Hematopoietic multipotent progenitor cell treated with erythropoietin and hydrocortisone succinate and interleukin-3 and kit ligand, for 6 days (in vitro differentiated cells): ENCODE data around the gene AUH.

ENCODE experiments used
- DNase-seq: peaks from one replicate; pipeline ENCODE4 v3.0.0-alpha.2; 2015

The AUH gene

GRCh38 chr9:91334053-91334452 lies 27.7 kb downstream of the AUH start:
- DNase-seq = no peak

GRCh38 chr9:91333551-91333950 lies 28.2 kb downstream of the AUH start:
- DNase-seq = no peak

GRCh38 chr9:91332546-91333231 lies 29.0 kb downstream of the AUH start:
- peak; percentile 13 for DNase-seq

- DNase-seq = no peak
These were observed 29.9 kb downstream of the AUH start for GRCh38 chr9:91331849-91332248.

- no peak for DNase-seq
These were observed 33.5 kb downstream of the AUH start for GRCh38 chr9:91328186-91328585.

- no peak for DNase-seq
These were observed 40.0 kb downstream of the AUH start for GRCh38 chr9:91321691-91322090.

- DNase-seq = no peak
These were observed 41.4 kb downstream of the AUH start for GRCh38 chr9:91320299-91320698.

GRCh38 chr9:91316093-91316492 lies 45.6 kb downstream of the AUH start:
- DNase-seq = no peak

GRCh38 chr9:91315191-91315590 lies 46.5 kb downstream of the AUH start:
- DNase-seq = no peak

GRCh38 chr9:91312717-91313325 lies 48.9 kb downstream of the AUH start:
- no peak for DNase-seq

GRCh38 chr9:91310037-91310436 lies 51.7 kb downstream of the AUH start:
- DNase-seq = no peak

GRCh38 chr9:91308191-91308590 lies 53.5 kb downstream of the AUH start:
- no peak for DNase-seq

GRCh38 chr9:91307279-91307678 lies 54.4 kb downstream of the AUH start:
- no peak for DNase-seq

- DNase-seq = no peak
These were observed 55.5 kb downstream of the AUH start for GRCh38 chr9:91306296-91306630.

GRCh38 chr9:91305596-91306295 lies 56.0 kb downstream of the AUH start:
- no peak for DNase-seq

GRCh38 chr9:91303741-91304415 lies 57.8 kb downstream of the AUH start:
- no peak for DNase-seq

- peak; percentile 12 for DNase-seq
These were observed 58.9 kb downstream of the AUH start for GRCh38 chr9:91302831-91303230.

GRCh38 chr9:91301161-91301560 lies 60.6 kb downstream of the AUH start:
- no peak for DNase-seq

GRCh38 chr9:91298311-91298710 lies 63.4 kb downstream of the AUH start:
- DNase-seq = peak; percentile 17

- DNase-seq = peak; percentile 16
These were observed 64.4 kb downstream of the AUH start for GRCh38 chr9:91297306-91297705.

- DNase-seq = no peak
These were observed 65.4 kb downstream of the AUH start for GRCh38 chr9:91296354-91296753.

- no peak for DNase-seq
These were observed 66.4 kb downstream of the AUH start for GRCh38 chr9:91295357-91295756.

- DNase-seq = no peak
These were observed 69.9 kb downstream of the AUH start for GRCh38 chr9:91291866-91292265.

GRCh38 chr9:91289244-91289643 lies 72.5 kb downstream of the AUH start:
- DNase-seq = no peak
